ENCODE measurements around the gene MUC15. TPM values are rescaled to one million over a fixed set of nuclear protein-coding genes. Genes with fewer than 3 reads are reported as not detected.

MUC15 gene
- not detected in 2 replicates for total RNA-seq

GRCh38 chr11:26571861-26572654, at the start of gene MUC15:
Gene MUC15, minus strand, starts transcription at chr11:26572263. Its CDS starts 5,169 bp downstream, at chr11:26567094.

Other genes with a start within 250 kb of the MUC15 start
- not detected in 2 replicates for gene ANO3, start 240.1 kb downstream of the MUC15 start, total RNA-seq
- not detected in 2 replicates for gene SLC5A12, start 149.8 kb upstream of the MUC15 start, total RNA-seq